ENCODE measurements around the gene WDR31. TPM values are rescaled to one million over a fixed set of nuclear protein-coding genes. Genes with fewer than 3 reads are reported as not detected.

The WDR31 gene
- polyA plus RNA-seq (2011; rRNA removed) = 2.9 and 3.7 TPM in 2 replicates
- 0.91 and 1.2 TPM in 2 replicates for polyA plus RNA-seq (2012; cell fraction: cytosol; rRNA removed)
- polyA plus RNA-seq (2012; cell fraction: nucleus; rRNA removed) = 0.99 and 1.1 TPM in 2 replicates
- 1.9 to 2.1 TPM (median 1.9 TPM) in 3 replicates for polyA plus RNA-seq (2017; fragmentation: RNase III; extraction: RNeasy Plus Mini Kit Qiagen cat#74134 plus additional on column Dnase treatment)
- polyA minus RNA-seq (2011; rRNA and poly(A)+ RNA removed) = 7.8 and 13.9 TPM in 2 replicates

- WGBS (ENCODE audit: missing lambda C conversion rate) = 1% methylated on average over 18 of the region's 46 CpGs
- no peaks in the 10 kb centered on the region for H3K9me3 ChIP-seq
- 0 out of 3 replicates have a peak, but pooled peaks cover 4% of the 10 kb centered on the region for H3K4me1 ChIP-seq
- H3K27ac ChIP-seq = peak within 1 kb of the TSS; percentile 69 to 91
- ChIA-PET POLR2A (interaction anchor here (0.5 to 1.8 kb wide), 13 partner anchors 10 to 336 kb away, joined by 3 to 29 read pairs (median 8); partner anchors contain the start of genes ALAD, BSPRY, C9orf43 and CDC26), CTCF (interaction anchor here (0.6 to 2.6 kb wide), 16 partner anchors 9 to 319 kb away, joined by 3 to 14 read pairs (median 4); partner anchors contain the start of genes ALAD, BSPRY and POLE3)
- ATAC-seq = peak; percentile 99
- H3K4me3 ChIP-seq = peak within 1 kb of the TSS; percentile 51
- peak within 1 kb of the TSS; percentile 89 for H3K4me2 ChIP-seq
- no peak for FAIRE-seq
- DNase-seq (ENCODE audit: low read depth in 1 of 2, low spot score in 1 of 2) = peak; percentile 91 to 93
- TF ChIP-seq, protein P1, sequence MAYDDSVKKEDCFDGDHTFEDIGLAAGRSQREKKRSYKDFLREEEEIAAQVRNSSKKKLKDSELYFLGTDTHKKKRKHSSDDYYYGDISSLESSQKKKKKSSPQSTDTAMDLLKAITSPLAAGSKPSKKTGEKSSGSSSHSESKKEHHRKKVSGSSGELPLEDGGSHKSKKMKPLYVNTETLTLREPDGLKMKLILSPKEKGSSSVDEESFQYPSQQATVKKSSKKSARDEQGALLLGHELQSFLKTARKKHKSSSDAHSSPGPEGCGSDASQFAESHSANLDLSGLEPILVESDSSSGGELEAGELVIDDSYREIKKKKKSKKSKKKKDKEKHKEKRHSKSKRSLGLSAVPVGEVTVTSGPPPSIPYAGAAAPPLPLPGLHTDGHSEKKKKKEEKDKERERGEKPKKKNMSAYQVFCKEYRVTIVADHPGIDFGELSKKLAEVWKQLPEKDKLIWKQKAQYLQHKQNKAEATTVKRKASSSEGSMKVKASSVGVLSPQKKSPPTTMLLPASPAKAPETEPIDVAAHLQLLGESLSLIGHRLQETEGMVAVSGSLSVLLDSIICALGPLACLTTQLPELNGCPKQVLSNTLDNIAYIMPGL (CRISPR knock-in tag; IDR thresholded peaks at IDR 0.05; ENCODE audit: borderline replicate concordance) = no peak; the same call in 1 of the 2 replicates
- no peak for TF ChIP-seq FOSL2 (IDR thresholded peaks at IDR 0.05)
- TF ChIP-seq FOSL2 (CRISPR knock-in tag; IDR thresholded peaks at IDR 0.05) = no peak
- TF ChIP-seq PBX3 (IDR thresholded peaks at IDR 0.05) = no peak; the same call in 1 of the 2 replicates
- TF ChIP-seq POLR2AphosphoS2 (conservative IDR thresholded peaks at IDR 0.05; ENCODE audit: low read length) = no peak
- peak; percentile 32 for TF ChIP-seq RFX5 (IDR thresholded peaks at IDR 0.05)
- TF ChIP-seq ESRRA (IDR thresholded peaks at IDR 0.05; ENCODE audit: borderline replicate concordance, low read length) = no peak
- TF ChIP-seq SMC3 (IDR thresholded peaks at IDR 0.05) = 0 out of 3 replicates have a peak, but pooled peaks have one; percentile 31
- TF ChIP-seq RAD21 (conservative IDR thresholded peaks at IDR 0.05 in 1 of 2, IDR thresholded peaks at IDR 0.05 in 1 of 2) = peak; percentile 10 to 14; a peak in 2 of 5 replicates
- TF ChIP-seq RARB (CRISPR knock-in tag; IDR thresholded peaks at IDR 0.05) = no peak
- TF ChIP-seq HEYL (CRISPR knock-in tag; IDR thresholded peaks at IDR 0.05) = no peak
- TF ChIP-seq HOXA7 (CRISPR knock-in tag; IDR thresholded peaks at IDR 0.05) = no peak
- no peak for TF ChIP-seq EHMT2 (IDR thresholded peaks at IDR 0.05; ENCODE audit: low read depth)
- TF ChIP-seq BHLHE40 (IDR thresholded peaks at IDR 0.05; ENCODE audit: low read depth, low read length) = no peak
- no peak for TF ChIP-seq EHF (CRISPR knock-in tag; IDR thresholded peaks at IDR 0.05)
- TF ChIP-seq FOXS1 (CRISPR knock-in tag; IDR thresholded peaks at IDR 0.05) = no peak
- TF ChIP-seq MAZ (IDR thresholded peaks at IDR 0.05; ENCODE audit: borderline replicate concordance, low read depth, low read length) = no peak
- no peak for TF ChIP-seq USF2 (IDR thresholded peaks at IDR 0.05)
- no peak for TF ChIP-seq CHD2 (IDR thresholded peaks at IDR 0.05; ENCODE audit: low read length, partially characterized antibody)
- TF ChIP-seq RCOR1 (IDR thresholded peaks at IDR 0.05; ENCODE audit: low read depth, low read length) = no peak
- TF ChIP-seq, protein P2, sequence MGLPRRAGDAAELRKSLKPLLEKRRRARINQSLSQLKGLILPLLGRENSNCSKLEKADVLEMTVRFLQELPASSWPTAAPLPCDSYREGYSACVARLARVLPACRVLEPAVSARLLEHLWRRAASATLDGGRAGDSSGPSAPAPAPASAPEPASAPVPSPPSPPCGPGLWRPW (IDR thresholded peaks at IDR 0.05) = no peak
- peak; percentile 80 for TF ChIP-seq E2F6 (IDR thresholded peaks at IDR 0.05; ENCODE audit: borderline replicate concordance, low read depth)
- TF ChIP-seq MAFK (IDR thresholded peaks at IDR 0.05; ENCODE audit: partially characterized antibody) = no peak
- TF ChIP-seq, protein P3, sequence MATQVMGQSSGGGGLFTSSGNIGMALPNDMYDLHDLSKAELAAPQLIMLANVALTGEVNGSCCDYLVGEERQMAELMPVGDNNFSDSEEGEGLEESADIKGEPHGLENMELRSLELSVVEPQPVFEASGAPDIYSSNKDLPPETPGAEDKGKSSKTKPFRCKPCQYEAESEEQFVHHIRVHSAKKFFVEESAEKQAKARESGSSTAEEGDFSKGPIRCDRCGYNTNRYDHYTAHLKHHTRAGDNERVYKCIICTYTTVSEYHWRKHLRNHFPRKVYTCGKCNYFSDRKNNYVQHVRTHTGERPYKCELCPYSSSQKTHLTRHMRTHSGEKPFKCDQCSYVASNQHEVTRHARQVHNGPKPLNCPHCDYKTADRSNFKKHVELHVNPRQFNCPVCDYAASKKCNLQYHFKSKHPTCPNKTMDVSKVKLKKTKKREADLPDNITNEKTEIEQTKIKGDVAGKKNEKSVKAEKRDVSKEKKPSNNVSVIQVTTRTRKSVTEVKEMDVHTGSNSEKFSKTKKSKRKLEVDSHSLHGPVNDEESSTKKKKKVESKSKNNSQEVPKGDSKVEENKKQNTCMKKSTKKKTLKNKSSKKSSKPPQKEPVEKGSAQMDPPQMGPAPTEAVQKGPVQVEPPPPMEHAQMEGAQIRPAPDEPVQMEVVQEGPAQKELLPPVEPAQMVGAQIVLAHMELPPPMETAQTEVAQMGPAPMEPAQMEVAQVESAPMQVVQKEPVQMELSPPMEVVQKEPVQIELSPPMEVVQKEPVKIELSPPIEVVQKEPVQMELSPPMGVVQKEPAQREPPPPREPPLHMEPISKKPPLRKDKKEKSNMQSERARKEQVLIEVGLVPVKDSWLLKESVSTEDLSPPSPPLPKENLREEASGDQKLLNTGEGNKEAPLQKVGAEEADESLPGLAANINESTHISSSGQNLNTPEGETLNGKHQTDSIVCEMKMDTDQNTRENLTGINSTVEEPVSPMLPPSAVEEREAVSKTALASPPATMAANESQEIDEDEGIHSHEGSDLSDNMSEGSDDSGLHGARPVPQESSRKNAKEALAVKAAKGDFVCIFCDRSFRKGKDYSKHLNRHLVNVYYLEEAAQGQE (IDR thresholded peaks at IDR 0.05) = no peak
- TF ChIP-seq PHF8 (IDR thresholded peaks at IDR 0.05; ENCODE audit: borderline replicate concordance, low read depth) = no peak
- TF ChIP-seq TP53 (CRISPR knock-in tag; IDR thresholded peaks at IDR 0.05) = no peak
- no peak; the same call in 1 of the 2 replicates for TF ChIP-seq TFCP2L1 (CRISPR knock-in tag; IDR thresholded peaks at IDR 0.05)
- TF ChIP-seq, protein P4, sequence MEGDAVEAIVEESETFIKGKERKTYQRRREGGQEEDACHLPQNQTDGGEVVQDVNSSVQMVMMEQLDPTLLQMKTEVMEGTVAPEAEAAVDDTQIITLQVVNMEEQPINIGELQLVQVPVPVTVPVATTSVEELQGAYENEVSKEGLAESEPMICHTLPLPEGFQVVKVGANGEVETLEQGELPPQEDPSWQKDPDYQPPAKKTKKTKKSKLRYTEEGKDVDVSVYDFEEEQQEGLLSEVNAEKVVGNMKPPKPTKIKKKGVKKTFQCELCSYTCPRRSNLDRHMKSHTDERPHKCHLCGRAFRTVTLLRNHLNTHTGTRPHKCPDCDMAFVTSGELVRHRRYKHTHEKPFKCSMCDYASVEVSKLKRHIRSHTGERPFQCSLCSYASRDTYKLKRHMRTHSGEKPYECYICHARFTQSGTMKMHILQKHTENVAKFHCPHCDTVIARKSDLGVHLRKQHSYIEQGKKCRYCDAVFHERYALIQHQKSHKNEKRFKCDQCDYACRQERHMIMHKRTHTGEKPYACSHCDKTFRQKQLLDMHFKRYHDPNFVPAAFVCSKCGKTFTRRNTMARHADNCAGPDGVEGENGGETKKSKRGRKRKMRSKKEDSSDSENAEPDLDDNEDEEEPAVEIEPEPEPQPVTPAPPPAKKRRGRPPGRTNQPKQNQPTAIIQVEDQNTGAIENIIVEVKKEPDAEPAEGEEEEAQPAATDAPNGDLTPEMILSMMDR (IDR thresholded peaks at IDR 0.05) = no peak
Measured at GRCh38 chr9:113340011-113340699, at the start of gene WDR31. Gene WDR31, minus strand, starts transcription at chr9:113340275. Its CDS starts 8,253 bp downstream, at chr9:113332022.

All from A549 (cell line).